ENCODE measurements around the gene MGME1.

Gene MGME1

GRCh38 chr20:17940224-17940971, 28.4 kb upstream of the MGME1 start:
- DNase-seq (ENCODE audit: low read depth in 2 of 2), result no peak

- no peak for DNase-seq (ENCODE audit: low read depth in 2 of 2)
Measured at GRCh38 chr20:17941087-17941825, 27.6 kb upstream of the MGME1 start.

- DNase-seq (ENCODE audit: low read depth in 2 of 2), result no peak
Measured at GRCh38 chr20:17941826-17942196, 27.0 kb upstream of the MGME1 start.

- no peak for DNase-seq (ENCODE audit: low read depth in 2 of 2)
Measured at GRCh38 chr20:17943343-17943742, 25.5 kb upstream of the MGME1 start.

- no peak for DNase-seq (ENCODE audit: low read depth in 2 of 2)
Measured at GRCh38 chr20:17944854-17945474, 23.9 kb upstream of the MGME1 start.

- no peak for DNase-seq (ENCODE audit: low read depth in 2 of 2)
Measured at GRCh38 chr20:17946040-17946439, 22.8 kb upstream of the MGME1 start.

- no peak for DNase-seq (ENCODE audit: low read depth in 2 of 2)
Measured at GRCh38 chr20:17946572-17947473, 22.0 kb upstream of the MGME1 start.

GRCh38 chr20:17947474-17947815, 21.4 kb upstream of the MGME1 start:
- no peak for DNase-seq (ENCODE audit: low read depth in 2 of 2)

- DNase-seq (ENCODE audit: low read depth in 2 of 2), result no peak
Measured at GRCh38 chr20:17948442-17948841, 20.4 kb upstream of the MGME1 start.

GRCh38 chr20:17949899-17950298, 18.9 kb upstream of the MGME1 start:
- no peak for DNase-seq (ENCODE audit: low read depth in 2 of 2)

GRCh38 chr20:17950670-17951069, 18.1 kb upstream of the MGME1 start:
- no peak for DNase-seq (ENCODE audit: low read depth in 2 of 2)

- DNase-seq (ENCODE audit: low read depth in 2 of 2), result no peak
Measured at GRCh38 chr20:17951323-17951722, 17.5 kb upstream of the MGME1 start.

GRCh38 chr20:17952692-17953684, 15.8 kb upstream of the MGME1 start:
- no peak for DNase-seq (ENCODE audit: low read depth in 2 of 2)

GRCh38 chr20:17953935-17954334, 14.9 kb upstream of the MGME1 start:
- no peak for DNase-seq (ENCODE audit: low read depth in 2 of 2)

- DNase-seq (ENCODE audit: low read depth in 2 of 2), result no peak
Measured at GRCh38 chr20:17955302-17955701, 13.5 kb upstream of the MGME1 start.

GRCh38 chr20:17956099-17956685, 12.6 kb upstream of the MGME1 start:
- no peak for DNase-seq (ENCODE audit: low read depth in 2 of 2)

- no peak for DNase-seq (ENCODE audit: low read depth in 2 of 2)
Measured at GRCh38 chr20:17957505-17958363, 11.1 kb upstream of the MGME1 start.

GRCh38 chr20:17958373-17959256, 10.2 kb upstream of the MGME1 start:
- no peak for DNase-seq (ENCODE audit: low read depth in 2 of 2)
